ENCODE data around the gene INPP5K.

- TF ChIP-seq CTCF (IDR thresholded peaks at IDR 0.05) (no peak), POLR2AphosphoS5 (IDR thresholded peaks at IDR 0.05) (no peak), POLR2A (IDR thresholded peaks at IDR 0.05) (no peak)
Measured at GRCh38 chr17:1522626-1523025, 6.2 kb upstream of the INPP5K start.
